Mucosa of gallbladder (tissue), 1 donor: ENCODE measurements around the gene REV1. TPM values are rescaled to one million over a fixed set of nuclear protein-coding genes. Genes with fewer than 3 reads are reported as not detected.

Source experiments
- DNase-seq: peaks from one replicate; pipeline ENCODE4 v3.0.0-alpha.2; 2020; ENCODE audit warnings: low spot score
- total RNA-seq: library from RNA; stranded (reverse); gene quantifications from one replicate; pipeline ENCODE4 v1.2.1, GENCODE V29; 2021
- donor health status: DM: no; HTN: no; CAD: no.

The REV1 gene
- total RNA-seq, 1 donor from 2014 or later, result 28.7 TPM

GRCh38 chr2:99450199-99450598 lies 39.6 kb downstream of the REV1 start:
- DNase-seq, result no peak

GRCh38 chr2:99448556-99448955 lies 41.3 kb downstream of the REV1 start:
- DNase-seq, result no peak

- no peak for DNase-seq
Measured at GRCh38 chr2:99445065-99445464, 44.8 kb downstream of the REV1 start.

GRCh38 chr2:99444222-99444621 lies 45.6 kb downstream of the REV1 start:
- DNase-seq, result no peak

- DNase-seq, result no peak
Measured at GRCh38 chr2:99442837-99443236, 47.0 kb downstream of the REV1 start.

- DNase-seq, result no peak
Measured at GRCh38 chr2:99439971-99440505, 49.8 kb downstream of the REV1 start.

- no peak for DNase-seq
Measured at GRCh38 chr2:99436874-99437273, 52.9 kb downstream of the REV1 start.

GRCh38 chr2:99433340-99433739 lies 56.5 kb downstream of the REV1 start:
- DNase-seq, result no peak

GRCh38 chr2:99431587-99432275 lies 58.1 kb downstream of the REV1 start:
- DNase-seq, result no peak

GRCh38 chr2:99430614-99431291 lies 59.1 kb downstream of the REV1 start:
- DNase-seq, result no peak

GRCh38 chr2:99425022-99425421 lies 64.8 kb downstream of the REV1 start:
- no peak for DNase-seq

GRCh38 chr2:99424371-99424770 lies 65.4 kb downstream of the REV1 start:
- DNase-seq, result no peak

GRCh38 chr2:99422599-99422998 lies 67.2 kb downstream of the REV1 start:
- DNase-seq, result no peak

- no peak for DNase-seq
Measured at GRCh38 chr2:99421469-99421868, 68.3 kb downstream of the REV1 start.

- no peak for DNase-seq
Measured at GRCh38 chr2:99420751-99421299, 69.0 kb downstream of the REV1 start.

- DNase-seq, result no peak
Measured at GRCh38 chr2:99420031-99420430, 69.8 kb downstream of the REV1 start.

- no peak for DNase-seq
Measured at GRCh38 chr2:99417396-99417795, 72.4 kb downstream of the REV1 start.

- DNase-seq, result no peak
Measured at GRCh38 chr2:99414566-99414965, 75.3 kb downstream of the REV1 start.

GRCh38 chr2:99410276-99410675 lies 79.5 kb downstream of the REV1 start:
- DNase-seq, result no peak

GRCh38 chr2:99406137-99406536 lies 83.7 kb downstream of the REV1 start:
- no peak for DNase-seq

- DNase-seq, result no peak
Measured at GRCh38 chr2:99404797-99405669, 84.8 kb downstream of the REV1 start.
